ENCODE data around the gene PLEKHA8.
A peak's percentile ranks its signal among the peaks of the same experiment; 100 is the strongest.

PLEKHA8 gene

DNA sequence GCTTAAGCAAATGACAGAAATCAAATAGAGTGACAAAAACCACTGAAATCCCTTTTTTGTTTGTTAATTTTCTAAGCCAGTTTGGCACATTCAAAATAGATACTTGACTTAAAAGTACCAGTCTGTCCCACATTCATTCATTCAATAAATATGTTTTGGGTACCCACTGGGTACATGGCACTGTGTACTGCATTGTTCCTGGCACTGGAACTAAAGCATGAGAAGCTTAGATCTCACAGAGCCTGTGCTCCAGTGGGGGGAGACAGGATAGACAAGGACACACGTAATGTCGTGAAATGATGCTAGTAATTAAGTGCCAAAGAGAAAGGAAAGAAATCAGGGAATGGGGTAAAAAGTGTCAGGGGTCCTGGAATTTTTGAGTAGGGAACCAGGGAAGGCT, 119.6 kb downstream of the PLEKHA8 start:
- no peak for ATAC-seq

DNA sequence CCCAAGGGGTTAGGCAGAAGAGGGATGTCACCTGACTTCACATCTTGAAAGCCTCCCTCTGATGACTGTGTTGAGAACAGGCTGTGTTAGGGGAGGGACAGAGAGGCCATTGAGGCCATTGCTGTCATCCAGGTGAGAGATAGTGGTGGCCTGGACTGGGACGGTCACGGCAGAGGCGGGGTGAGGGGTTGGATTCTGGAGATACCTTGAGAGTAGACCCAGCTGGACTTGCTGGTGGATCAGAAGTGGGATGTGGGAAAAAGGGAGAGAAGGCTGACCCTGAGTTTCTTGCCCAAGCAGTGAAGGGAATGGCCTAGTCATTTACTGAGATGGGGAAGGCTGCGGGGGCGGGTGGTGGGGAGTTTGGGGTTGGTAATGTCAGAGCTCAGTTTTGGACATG, 120.2 kb downstream of the PLEKHA8 start:
- no peak for ATAC-seq

DNA sequence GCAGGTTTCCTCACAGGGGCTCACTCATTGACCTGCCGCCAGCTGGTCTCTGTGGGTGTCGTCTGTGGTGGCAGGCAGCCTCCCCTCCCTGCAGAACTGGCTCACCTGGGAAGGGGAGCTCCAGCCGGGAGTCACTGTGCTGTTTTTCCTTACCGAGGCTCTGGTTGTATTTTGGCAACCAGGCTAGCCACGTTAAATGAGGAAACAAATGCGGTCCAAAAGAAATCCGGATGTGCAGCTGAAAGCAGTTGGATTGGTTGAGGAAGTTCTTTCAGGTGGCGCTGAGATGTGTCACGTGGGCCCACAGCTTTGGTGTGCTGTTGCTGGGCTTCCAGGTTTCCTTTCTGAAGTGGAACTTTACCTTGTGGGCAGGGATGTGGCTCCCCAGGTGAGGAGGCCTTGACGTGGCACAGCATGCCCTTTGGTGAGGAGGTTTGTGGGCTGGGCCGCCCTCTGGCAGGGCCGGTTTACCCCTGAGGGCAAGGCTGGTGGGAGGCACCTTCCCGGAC, 120.8 kb downstream of the PLEKHA8 start:
- peak; percentile 35 to 70 for ATAC-seq

DNA sequence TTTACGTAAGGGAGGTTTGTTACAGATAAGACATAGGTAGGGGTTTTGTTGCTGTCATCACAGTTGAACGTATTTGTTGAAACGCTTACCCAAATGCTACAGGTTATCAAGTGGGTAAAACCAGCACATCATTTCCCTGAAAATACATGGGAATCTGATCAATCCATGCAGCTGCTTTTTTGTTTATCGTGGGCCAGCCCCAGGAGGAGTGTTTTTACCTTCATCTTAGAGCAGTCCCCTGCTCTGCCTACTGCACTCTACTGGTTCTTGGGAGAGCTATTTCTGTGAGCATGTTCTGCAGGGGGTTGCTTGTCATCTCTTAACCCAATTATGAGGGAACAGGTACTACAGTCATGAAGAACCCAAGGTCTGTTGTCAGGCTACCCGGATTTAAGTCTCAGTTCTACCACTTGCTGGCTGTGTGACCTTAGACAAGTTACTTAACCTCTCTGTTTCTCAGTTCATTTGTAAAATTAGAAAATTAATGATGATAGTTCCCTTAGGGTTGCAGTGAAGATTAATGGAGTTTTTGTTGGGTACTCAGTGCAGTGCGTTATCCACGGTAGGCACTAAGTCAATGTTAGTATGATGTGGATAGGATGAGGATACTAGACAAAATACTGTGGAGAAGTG, 121.5 kb downstream of the PLEKHA8 start:
- no peak for ATAC-seq

DNA sequence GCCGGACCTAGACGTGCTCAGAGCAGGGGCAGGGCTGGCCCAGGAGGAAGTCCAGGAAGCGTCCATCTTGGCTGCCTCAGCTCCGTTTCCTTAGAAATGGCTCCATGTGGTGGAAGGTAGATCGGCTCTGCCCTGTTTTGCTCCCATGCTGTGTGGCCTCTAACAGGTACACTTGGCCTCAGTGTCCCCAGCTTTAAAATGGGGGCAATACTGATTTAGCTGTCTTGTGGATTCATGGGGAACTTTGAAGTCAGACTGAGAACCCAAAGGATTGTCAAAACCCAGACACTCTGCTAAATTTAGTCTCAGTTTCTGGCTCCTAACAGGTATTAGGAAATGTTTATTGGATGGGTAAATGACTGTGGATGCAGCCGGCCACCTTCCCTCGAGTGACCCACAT, 122.5 kb downstream of the PLEKHA8 start:
- ATAC-seq: no peak

DNA sequence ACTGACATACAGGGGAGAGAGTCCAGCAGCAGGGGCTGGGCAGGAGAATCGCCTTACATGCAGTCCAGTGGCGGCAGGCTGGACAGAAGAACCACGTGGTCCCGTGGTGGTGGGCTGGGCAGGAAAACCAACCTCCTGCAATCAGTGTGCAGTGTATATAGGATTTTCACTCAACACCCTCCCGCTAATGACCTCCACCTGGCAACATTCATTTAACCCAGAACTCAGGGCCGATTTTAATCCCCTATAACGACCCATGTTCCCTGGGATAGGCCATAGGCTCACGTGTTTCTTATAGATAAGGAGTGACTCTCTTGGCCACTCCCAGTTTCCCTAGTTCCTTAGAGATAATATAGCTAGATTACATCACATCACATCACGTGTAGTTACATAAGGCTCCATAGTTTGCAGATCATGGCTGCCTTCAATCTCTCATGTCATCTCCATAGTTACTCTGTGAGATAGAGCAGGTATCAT, 125.9 kb downstream of the PLEKHA8 start:
- no peak for ATAC-seq

DNA sequence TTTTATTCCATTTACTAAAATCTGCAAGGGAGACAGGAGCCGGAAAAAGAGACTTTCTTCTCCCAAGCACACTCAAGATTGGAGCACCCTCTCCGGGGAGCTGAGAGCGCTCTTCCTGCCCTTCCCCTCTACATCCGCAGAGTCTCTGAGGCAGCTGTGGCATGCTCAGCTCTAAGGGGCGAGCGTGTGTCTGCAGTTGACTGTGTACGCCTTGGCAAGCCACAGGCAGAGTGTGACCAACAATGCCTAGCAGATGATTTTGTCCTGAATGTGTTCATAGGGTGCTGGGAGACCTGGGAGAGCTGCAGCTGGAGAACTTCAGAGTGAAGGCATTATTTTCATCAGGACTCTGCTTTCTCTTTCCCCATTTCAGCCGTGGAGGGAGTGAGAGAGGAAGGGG, 127.3 kb downstream of the PLEKHA8 start:
- no peak for ATAC-seq

DNA sequence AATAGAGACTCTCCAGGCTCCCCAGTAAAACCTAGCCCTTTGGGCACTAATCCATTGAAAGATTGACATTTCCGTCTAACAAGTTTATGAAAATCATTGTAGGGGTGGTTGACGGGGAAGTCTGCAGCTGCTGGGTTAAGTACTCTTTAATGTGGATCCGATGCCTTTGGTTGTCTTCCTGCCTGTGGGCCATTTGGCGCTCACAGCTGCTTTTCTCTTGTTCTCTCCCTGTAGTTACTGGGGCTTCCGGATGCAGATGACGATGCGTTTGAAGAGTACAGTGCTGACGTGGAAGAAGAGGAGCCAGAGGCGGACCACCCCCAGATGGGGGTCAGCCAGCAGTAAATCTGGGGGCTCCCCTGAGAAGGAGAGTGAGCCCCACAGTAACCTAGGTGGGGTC, 129.0 kb downstream of the PLEKHA8 start:
- ATAC-seq: no peak

DNA sequence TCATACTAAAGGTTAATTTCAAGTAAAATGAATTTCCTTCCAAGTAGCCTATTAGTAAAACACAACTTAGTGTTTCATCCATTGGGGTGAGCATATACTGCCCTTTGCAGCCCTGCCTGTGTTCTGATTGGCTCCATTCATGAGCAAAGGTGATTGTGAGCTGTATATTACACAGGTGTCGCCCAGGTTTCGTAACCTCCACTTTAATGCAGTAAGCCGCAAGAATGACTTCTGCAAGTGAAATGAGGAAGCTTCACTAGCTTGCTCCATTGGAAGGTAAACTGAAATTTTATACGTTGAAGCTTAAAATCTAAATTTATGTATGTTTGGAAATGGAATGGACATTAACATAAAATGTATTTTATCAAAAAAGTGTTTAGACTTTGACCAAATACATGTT, 131.0 kb downstream of the PLEKHA8 start:
- no peak for ATAC-seq

DNA sequence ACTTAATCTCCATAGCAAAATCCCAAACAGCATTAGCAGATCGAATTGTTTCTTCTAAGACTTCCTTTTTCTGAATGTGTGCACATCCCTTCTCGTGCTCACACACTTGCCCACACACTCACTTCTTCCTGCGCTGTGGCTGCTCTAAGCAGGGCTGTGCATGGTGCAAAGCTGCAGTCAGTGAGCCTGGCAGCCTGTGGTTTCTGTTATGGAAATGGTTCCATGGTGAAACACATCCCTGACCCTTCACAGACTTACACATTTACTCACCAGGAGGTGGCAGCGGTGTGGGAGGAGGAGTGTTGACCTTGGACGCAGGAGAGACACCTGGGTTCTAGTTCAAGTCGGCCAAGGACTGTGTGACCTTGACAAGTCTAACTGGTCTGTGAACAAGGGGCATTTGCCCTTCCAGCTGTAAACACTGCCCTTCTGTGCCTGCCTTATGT, 131.5 kb downstream of the PLEKHA8 start:
- ATAC-seq: no peak

DNA sequence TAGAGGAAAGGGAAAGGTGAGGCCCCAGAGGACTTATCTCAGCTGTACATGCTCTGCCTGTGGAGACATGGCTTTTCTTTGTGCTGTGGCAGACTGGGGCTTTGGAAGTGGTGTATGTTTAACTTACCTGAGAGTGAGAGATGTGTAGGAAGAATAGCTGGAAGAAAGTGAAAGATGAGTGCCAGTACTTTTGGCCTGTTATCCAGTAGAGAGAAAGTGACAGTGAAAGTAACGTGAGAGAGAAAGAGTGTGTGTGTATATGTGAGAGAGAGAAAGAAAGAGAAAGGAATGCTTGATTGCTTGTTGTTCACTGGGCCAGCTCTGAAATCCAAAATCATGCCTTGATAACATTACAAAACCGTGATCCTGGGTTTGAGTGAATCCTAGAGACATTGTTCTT, 132.1 kb downstream of the PLEKHA8 start:
- ATAC-seq: no peak

DNA sequence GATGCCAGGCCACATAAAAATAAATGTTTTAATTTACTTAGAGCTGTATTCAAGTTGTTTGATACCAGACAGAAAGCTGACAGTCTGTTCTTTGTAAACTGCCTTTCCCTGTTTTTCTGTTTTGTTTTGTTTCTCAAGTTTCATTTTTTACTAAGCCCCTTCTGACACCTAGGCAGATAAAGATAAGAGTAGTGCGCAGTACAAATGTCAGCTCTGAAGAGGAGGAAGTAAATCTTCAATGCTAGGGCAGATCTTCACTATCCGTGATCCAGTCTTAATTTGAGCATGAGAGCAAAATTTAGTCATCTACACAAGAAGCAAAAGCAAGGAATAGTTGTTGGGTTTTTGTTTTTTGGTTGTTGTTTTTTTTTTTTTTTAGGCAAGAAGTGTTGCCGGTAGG, 133.9 kb downstream of the PLEKHA8 start:
- ATAC-seq: no peak

DNA sequence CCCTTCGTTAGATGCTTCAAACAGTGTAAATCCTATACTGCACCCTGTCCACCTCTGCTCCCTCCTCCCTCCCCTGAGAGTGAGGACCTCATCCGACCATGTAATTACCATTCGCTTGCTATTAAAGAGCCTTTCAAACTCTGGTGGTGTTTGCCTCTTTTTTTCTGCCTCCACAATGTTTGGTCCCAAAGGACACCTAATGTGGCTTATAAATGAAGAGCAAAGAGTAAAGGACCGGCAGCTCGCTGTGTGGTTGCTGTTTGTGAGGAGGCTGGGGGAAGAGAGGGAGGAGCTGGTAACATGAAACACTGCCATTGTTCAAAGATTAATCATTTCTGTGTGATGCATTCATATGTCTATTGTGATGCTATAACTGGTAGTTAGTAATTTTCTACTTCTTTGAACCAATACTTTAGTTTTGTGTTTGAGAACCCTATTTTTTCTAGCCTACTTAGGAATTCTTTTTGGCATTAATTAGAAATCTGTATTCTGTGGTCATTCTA, 134.5 kb downstream of the PLEKHA8 start:
- ATAC-seq: peak; percentile 77 to 85

DNA sequence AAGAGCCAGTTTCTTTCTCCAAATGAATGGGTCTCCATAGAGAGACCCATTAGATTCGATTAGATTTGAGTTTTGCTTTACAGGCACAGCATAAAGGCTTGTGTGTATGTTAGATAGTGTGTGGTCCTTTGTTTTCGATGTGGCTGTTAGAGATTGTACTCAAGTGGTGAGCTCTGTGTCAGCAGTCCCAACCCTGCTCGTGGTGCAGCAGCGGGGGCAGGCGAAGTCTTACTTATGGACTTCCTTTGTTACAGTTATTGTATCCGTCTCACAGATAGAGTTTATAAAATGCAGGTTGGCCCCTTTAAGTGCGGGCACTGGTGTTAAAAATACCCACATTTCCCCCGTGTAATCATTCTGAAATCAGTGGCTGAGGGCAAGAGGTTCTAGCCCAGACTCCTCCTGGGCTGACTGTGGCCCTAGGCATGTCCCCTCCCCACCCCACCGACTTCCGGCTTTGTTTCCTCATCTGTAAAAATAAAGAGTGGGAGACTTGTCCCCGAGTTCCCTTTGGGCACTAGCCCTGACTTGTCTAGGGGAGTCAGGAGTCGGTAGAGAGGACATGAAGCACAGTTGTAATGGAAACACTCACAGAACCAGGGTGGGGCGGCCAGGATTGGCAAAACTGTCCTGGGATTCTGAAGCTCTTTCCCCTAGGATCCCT, 135.2 kb downstream of the PLEKHA8 start:
- ATAC-seq: peak; percentile 46 to 47

DNA sequence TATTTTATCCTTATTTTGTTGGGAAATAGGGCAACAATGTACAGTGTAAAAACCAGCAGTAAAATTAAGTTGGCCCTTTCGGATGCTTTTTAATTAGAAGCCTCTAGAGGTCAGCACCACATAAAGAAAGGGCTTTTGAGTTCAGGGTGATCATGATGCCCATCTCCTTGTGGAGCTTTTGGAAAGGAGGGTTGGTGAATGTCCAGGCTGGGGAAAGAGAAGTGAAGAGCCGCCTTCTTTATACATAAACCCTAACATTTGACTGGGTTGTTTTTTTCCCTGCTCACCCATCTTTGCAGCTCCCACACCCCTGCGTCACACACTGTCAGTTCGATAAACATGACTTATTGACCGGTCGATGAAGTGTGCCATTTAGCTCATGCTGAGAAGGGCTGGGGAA, 136.4 kb downstream of the PLEKHA8 start:
- ATAC-seq: no peak

DNA sequence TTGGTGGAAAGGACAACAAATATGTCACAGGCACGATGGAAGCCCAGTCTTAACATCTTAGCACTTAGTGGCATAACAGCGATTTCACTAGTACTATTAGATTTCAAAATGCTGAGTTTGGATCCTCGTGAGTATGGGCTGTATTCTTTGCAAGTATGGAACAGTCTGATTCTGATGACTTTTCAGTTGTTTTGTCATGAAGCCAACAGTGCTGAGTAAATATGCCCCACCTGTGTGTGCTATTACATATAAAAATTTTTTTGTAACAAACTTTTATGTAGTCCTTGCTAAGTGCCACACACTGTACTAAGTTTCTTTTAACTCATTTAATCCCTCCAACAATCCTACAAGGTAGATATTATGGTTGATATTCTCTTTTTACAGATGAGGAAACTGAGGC, 137.4 kb downstream of the PLEKHA8 start:
- no peak for ATAC-seq

DNA sequence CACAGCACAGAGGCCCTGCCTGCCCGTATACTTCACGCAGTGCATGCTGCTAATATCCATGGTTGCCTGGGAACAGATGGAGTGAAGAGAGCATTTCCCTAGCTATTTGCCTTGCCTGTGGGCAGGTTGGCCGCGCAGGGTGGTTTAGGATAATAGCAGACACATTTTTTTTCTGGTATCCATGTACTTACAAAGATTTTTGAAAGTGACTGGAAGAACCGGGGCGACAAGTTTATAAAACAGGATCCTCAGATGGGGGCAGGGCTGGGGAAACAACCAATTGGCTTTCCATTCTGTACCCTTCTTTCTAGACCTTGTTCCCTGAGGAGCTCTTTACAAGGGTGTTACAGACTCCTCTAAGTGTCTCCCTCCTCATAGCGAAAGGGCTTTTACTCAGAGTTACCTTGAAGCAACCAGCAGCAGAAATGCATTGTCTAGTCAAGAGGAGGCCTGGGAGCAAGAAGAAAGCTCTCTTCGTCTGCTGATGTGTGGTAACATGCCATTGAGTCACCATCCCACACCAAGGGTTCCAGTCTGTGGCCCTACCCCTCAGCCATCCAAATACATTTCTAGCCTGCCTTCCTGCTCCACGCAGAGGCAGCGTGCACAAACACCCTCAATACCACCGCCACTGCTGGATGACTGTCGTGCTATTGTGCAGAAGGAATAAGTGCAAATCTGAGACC, 138.1 kb downstream of the PLEKHA8 start:
- no peak for ATAC-seq

DNA sequence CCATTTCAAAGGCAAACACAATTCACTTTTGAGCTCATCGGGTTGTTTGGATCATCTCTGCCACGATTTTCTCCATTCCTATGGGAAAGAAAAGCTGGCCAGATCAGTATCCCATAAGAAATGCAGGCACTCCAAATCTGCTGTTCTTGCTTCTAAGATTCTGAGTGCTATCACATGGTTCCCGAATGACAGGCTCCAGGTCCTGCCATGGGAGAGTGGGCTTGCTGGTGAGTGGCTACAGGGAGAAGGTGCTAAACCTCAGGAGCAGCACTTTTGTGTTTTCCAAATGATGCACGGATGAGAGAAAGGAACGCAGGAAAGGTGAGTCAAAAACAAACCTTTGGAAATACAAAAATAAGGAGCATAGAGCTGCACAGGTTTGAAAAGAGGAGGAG, 138.6 kb downstream of the PLEKHA8 start:
- ATAC-seq: no peak

DNA sequence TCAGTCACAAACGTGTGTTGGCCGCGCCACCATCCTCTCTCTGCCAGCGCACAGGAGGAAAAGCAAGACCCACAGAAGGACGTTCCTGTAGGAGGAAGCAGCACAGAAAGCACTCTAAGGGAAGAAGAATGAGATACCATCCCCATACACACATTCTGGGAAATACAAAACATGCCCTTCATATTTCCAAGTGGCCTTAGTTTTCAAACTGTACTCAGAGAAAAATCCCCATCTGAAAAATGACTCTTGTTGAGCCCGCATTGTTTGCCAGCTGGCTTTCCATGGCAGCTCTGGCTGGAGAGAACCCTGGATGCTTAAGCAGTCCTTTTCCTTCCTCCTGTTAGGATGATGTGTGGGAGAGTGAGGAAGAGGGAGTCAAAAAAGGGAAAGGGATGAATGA, 139.7 kb downstream of the PLEKHA8 start:
- ATAC-seq: no peak

DNA sequence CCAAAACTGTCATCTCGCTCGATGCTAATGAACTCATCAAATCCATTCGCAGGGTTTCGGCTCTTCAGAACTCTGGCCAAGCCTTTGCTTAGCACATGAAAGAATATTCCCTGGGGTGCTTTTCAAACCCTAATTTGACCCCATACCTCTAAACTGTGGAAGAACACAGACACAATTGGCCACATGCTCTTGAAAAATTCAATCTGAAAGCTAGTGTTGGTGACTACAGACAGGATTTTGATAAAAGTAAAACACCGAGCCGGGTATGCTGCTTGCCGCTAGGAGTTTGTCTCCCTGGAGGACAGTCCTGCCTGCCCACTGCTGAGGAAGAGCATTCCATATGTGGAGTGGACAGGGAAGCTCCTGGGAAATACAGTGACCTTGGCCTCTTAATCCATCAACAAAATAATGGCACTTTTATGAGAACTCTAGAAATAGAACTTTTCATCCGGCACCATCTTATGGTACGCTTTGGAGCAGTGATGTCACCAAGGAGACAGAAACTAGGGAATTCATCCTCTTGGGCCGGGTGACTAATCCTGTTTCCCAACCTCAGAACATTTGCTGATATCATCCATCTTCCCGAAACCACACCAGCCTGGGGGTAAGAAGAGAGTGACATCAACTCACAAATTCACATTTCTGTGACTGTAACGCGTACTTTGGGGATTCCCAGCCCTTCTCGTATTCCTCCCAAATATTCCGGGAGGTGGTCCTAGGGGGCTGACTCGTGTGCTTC, 140.8 kb downstream of the PLEKHA8 start:
- no peak for ATAC-seq

DNA sequence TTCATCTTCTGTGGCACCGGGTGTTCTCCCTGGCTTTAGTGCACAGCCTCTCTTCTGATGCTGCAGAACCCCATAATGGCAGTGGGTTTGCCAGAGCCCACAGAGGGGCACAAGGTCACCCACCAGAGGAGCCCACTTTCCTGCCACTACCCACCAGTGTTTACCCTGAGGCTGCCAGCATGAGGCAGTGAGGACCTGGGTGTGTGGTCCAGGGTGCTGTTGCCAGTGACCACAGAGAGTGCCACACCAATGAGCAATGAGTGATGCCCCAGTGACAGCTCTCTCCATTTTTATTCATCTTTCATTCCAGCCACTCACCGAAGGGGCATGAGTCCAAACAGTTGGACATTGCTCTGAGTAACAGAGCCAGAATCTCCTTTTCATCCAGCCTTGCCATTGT, 141.4 kb downstream of the PLEKHA8 start:
- no peak for ATAC-seq

DNA sequence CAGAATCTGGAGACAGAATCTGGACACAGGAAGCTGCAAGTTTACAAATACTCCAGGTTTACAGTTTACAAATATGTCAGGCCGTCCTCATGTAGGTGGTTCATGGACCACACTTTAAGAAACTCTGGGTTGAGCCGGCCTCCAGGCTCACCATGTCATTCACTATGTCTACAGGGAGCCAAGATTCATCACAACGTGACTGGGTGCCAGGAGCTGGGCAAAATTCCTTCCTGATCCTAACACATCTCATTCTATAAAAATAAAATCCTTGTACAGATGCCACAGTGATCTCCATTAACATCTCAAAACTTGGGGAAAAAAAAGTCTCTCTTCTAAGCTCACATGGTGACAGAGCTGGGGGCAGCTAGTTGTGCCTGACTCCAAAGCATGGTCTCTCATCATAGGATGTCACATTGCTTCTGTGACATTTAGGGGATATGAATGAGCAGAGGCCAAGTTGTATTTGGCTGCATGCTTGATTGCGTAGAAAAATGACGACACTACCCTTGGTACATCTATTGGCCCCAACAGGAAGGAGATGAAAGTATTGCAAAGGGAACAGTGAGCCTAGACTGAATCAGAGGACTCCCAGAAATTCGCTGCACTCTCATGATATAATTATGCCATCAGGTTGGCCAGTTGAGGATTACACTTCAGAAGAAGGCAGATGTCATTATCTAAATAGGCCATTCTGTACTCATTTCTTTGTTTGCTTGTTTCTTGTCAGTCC, 142.4 kb downstream of the PLEKHA8 start:
- no peak for ATAC-seq

Data from activated CD4-positive, CD25-positive, alpha-beta regulatory T cell treated with anti-CD3 and anti-CD28 coated beads, Interleukin-2, amount 50 U/mL, for 24 hours (primary cell).